Stimulated activated naive CD8-positive, alpha-beta T cell treated with anti-CD3 and anti-CD28 coated beads, Interleukin-15, Interleukin-2, amounts not matched to agents 100 ng/mL and 50 ng/mL, for 24 hours (primary cell): Measurements from ENCODE around the gene PPP6R3.
"Not testable (repeated sequence)": the region's sequence is repeated elsewhere in the genome, so short reads cannot be mapped to it uniquely, and the experiment has no call there.

Experiments used
- H3K27ac Mint-ChIP-seq: one replicate; pipeline ENCODE4 v1.8.0; 2021; ENCODE audit warnings: mild to moderate bottlenecking, mixed read lengths
- H3K27me3 Mint-ChIP-seq: one replicate; pipeline ENCODE4 v1.8.0; 2021; ENCODE audit warnings: mixed read lengths
- H3K36me3 Mint-ChIP-seq: one replicate; pipeline ENCODE4 v1.8.0; 2021; ENCODE audit warnings: low read depth, mixed read lengths
- H3K4me1 Mint-ChIP-seq: one replicate; pipeline ENCODE4 v1.8.0; 2021; ENCODE audit warnings: low read depth, mixed read lengths
- H3K4me3 Mint-ChIP-seq: one replicate; pipeline ENCODE4 v1.8.0; 2021; ENCODE audit warnings: mild to moderate bottlenecking, mixed read lengths
- H3K9me3 Mint-ChIP-seq: one replicate; pipeline ENCODE4 v1.8.0; 2021; ENCODE audit warnings: mixed read lengths

PPP6R3 gene

GRCh38 chr11:68458340-68458739 lies 2.2 kb upstream of the PPP6R3 start:
- not testable (repeated sequence) for H3K27me3 Mint-ChIP-seq, H3K27ac Mint-ChIP-seq, H3K9me3 Mint-ChIP-seq, H3K36me3 Mint-ChIP-seq, H3K4me3 Mint-ChIP-seq
- H3K4me1 Mint-ChIP-seq = peaks cover 22% of the 10 kb centered on the region

DNA sequence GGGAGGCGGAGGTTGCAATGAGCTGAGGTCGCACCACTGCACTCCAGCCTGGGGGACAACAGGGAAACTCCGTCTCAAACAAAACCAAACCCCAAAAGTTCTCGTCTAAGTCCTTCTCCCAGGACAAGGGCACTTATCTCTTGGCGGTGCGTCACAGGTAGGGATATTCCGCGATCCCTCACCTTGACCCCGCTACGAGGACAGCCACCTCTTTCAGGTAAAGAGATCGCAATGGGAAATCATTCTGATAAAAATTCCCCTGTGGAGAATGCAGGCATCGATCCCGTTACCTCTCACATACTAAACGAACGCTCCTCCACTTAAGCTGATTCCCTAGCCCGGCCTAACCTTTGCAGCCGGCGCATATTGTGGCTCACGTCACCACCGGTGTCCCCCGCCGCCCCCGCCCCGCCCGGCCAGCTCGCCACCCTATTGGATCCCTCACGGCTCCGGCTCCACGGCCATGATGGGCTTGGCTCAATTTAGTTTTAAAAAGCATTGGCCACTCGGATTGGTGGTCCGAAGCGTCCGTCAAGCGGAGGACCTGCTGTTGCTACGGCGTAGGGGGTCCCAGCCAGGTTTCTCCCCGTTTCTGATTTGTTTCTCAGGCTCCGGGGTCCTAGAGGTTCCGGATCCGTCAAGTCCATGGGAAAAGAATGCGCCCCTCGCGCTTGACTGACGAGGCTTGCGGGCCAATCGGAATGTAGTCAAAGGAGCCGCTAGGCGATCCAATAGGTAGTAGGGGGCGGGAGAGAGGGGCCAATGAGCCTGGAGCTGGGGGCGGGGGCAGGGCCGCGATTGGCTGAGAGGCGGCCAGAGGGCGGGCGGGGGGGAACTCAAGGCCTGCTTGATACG lies 439 bp upstream of the PPP6R3 start:
- H3K36me3 Mint-ChIP-seq = peaks cover 5% of the 10 kb centered on the region
- H3K27me3 Mint-ChIP-seq = no peaks in the 10 kb centered on the region
- peak overlapping the region; percentile 87 for H3K27ac Mint-ChIP-seq
- H3K4me1 Mint-ChIP-seq = peaks cover 40% of the 10 kb centered on the region
- no peaks in the 10 kb centered on the region for H3K9me3 Mint-ChIP-seq
- H3K4me3 Mint-ChIP-seq = peak overlapping the region; percentile 89

- H3K27ac Mint-ChIP-seq = peak overlapping the region; percentile 80
- H3K4me1 Mint-ChIP-seq = peaks cover 51% of the 10 kb centered on the region
- no peaks in the 10 kb centered on the region for H3K27me3 Mint-ChIP-seq
- H3K36me3 Mint-ChIP-seq = peaks cover 5% of the 10 kb centered on the region
- no peaks in the 10 kb centered on the region for H3K9me3 Mint-ChIP-seq
- peak overlapping the region; percentile 92 for H3K4me3 Mint-ChIP-seq
These were observed 994 bp downstream of the PPP6R3 start for GRCh38 chr11:68461575-68461917.

GRCh38 chr11:68463714-68464113 lies 3.2 kb downstream of the PPP6R3 start:
- peaks cover 11% of the 10 kb centered on the region for H3K36me3 Mint-ChIP-seq
- no peaks in the 10 kb centered on the region for H3K27me3 Mint-ChIP-seq
- H3K4me3 Mint-ChIP-seq = peak overlapping the region; percentile 47
- peaks cover 69% of the 10 kb centered on the region for H3K4me1 Mint-ChIP-seq
- no peaks in the 10 kb centered on the region for H3K9me3 Mint-ChIP-seq
- peak overlapping the region; percentile 21 for H3K27ac Mint-ChIP-seq

GRCh38 chr11:68467201-68467834 lies 6.8 kb downstream of the PPP6R3 start:
- Mint-ChIP-seq H3K9me3 (no peaks in the 10 kb centered on the region), H3K27me3 (no peaks in the 10 kb centered on the region), H3K27ac (peak overlapping the region; percentile 31), H3K4me1 (peaks cover 92% of the 10 kb centered on the region), H3K36me3 (peaks cover 29% of the 10 kb centered on the region), H3K4me3 (no peak overlapping the region)

DNA sequence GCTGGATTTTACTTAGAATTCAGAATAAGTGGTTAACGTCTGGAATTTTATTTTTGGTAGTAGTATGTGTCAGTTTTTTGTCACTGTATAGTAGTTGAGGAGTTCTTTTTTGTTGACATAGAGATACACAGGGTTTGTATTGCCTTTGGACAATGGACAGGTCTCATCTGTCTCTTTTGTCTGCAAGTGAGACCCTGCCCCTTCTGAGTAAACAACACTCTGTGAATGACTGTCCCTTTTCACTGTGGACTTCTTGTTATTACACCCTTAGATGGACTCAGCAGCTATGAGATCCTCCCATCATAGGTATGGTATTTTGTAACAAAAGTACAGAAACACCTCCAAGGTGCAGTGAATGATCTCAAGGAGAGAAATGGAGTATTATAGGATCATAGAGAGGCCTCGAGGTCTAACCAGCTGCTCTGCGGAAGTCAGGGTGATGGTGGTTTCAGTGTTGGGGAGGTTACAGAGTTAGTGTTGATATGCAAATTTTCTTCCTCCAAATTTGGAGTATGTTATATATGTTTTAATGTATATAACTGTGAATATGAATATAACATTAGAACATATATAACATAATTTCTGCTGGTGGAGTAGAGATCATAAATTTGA lies 7.8 kb downstream of the PPP6R3 start:
- Mint-ChIP-seq H3K27ac (peak overlapping the region; percentile 26), H3K4me1 (peaks cover 93% of the 10 kb centered on the region), H3K27me3 (no peaks in the 10 kb centered on the region), H3K4me3 (peak overlapping the region; percentile 12), H3K9me3 (no peaks in the 10 kb centered on the region), H3K36me3 (peaks cover 30% of the 10 kb centered on the region)

- H3K4me3 Mint-ChIP-seq = no peak overlapping the region
- no peaks in the 10 kb centered on the region for H3K9me3 Mint-ChIP-seq
- peaks cover 93% of the 10 kb centered on the region for H3K4me1 Mint-ChIP-seq
- peak overlapping the region; percentile 37 for H3K27ac Mint-ChIP-seq
- H3K27me3 Mint-ChIP-seq = no peaks in the 10 kb centered on the region
- peaks cover 36% of the 10 kb centered on the region for H3K36me3 Mint-ChIP-seq
These were observed 8.6 kb downstream of the PPP6R3 start for GRCh38 chr11:68469122-68469521.

- Mint-ChIP-seq H3K27me3 (no peaks in the 10 kb centered on the region), H3K4me3 (peak overlapping the region; percentile 33), H3K9me3 (no peaks in the 10 kb centered on the region), H3K36me3 (peaks cover 41% of the 10 kb centered on the region), H3K27ac (peak overlapping the region; percentile 37), H3K4me1 (peaks cover 92% of the 10 kb centered on the region)
These were observed 9.1 kb downstream of the PPP6R3 start for GRCh38 chr11:68469642-68470041.

DNA sequence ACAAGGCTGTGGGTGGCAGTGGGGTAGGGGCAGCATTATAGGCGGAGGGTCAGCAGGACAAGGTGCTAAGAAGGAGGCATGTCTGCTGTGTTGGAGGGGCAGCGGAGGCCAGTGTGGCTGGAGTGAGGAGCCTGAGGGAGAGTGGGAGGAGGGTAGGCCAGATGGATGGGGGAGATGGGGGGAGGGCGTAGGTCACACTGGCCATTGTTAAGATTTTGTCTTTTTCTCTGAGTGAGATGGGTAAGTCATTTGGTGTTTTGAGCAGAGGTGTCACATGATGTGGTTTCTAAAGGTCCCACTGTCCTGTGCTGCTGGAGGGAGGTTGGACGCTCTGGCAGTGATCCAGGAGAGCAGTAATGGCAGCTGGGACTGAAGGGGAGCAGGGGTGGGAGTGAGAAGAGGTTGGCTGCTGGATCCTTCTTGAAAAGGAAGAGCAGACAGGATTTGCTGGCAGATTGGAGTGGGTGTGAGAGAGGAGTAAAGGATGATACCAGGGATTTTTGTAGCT lies 9.8 kb downstream of the PPP6R3 start:
- peaks cover 45% of the 10 kb centered on the region for H3K36me3 Mint-ChIP-seq
- peak overlapping the region; percentile 62 for H3K4me3 Mint-ChIP-seq
- no peaks in the 10 kb centered on the region for H3K27me3 Mint-ChIP-seq
- H3K27ac Mint-ChIP-seq = peak overlapping the region; percentile 84
- peaks cover 89% of the 10 kb centered on the region for H3K4me1 Mint-ChIP-seq
- H3K9me3 Mint-ChIP-seq = no peaks in the 10 kb centered on the region

GRCh38 chr11:68471360-68472340 lies 11.1 kb downstream of the PPP6R3 start:
- Mint-ChIP-seq H3K36me3 (peaks cover 46% of the 10 kb centered on the region), H3K4me1 (peaks cover 80% of the 10 kb centered on the region), H3K9me3 (no peaks in the 10 kb centered on the region), H3K27me3 (no peaks in the 10 kb centered on the region), H3K27ac (peak overlapping the region; percentile 90), H3K4me3 (peak overlapping the region; percentile 74)

DNA sequence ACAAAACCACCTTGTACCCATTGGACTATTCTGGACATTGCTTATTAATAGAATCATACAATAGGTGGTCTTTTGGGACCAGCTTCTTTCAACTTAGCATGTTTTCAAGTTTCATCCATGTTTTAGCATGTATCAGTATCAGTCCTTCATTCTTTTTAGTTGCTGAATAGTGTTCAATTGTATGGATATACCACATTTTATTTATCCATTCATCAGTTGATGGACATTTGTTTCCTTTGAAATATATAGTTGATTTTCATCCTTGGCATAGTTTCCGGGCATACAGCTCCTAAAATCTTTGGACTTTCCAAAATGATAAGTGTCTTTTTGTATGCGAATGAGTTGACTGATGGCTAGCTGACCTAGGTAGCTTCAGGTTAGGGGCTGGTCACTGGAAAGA lies 12.2 kb downstream of the PPP6R3 start:
- Mint-ChIP-seq H3K9me3 (no peaks in the 10 kb centered on the region), H3K4me1 (peaks cover 78% of the 10 kb centered on the region), H3K27me3 (no peaks in the 10 kb centered on the region), H3K27ac (peak overlapping the region; percentile 90), H3K4me3 (peak overlapping the region; percentile 74), H3K36me3 (peaks cover 47% of the 10 kb centered on the region)

GRCh38 chr11:68473693-68474092 lies 13.1 kb downstream of the PPP6R3 start:
- peaks cover 51% of the 10 kb centered on the region for H3K36me3 Mint-ChIP-seq
- peaks cover 74% of the 10 kb centered on the region for H3K4me1 Mint-ChIP-seq
- H3K27me3 Mint-ChIP-seq = no peaks in the 10 kb centered on the region
- no peaks in the 10 kb centered on the region for H3K9me3 Mint-ChIP-seq
- peak overlapping the region; percentile 5 for H3K4me3 Mint-ChIP-seq
- H3K27ac Mint-ChIP-seq = peak overlapping the region; percentile 75

- not testable (repeated sequence) for H3K27ac Mint-ChIP-seq, H3K27me3 Mint-ChIP-seq, H3K4me3 Mint-ChIP-seq, H3K9me3 Mint-ChIP-seq
- H3K36me3 Mint-ChIP-seq = peaks cover 60% of the 10 kb centered on the region
- peaks cover 72% of the 10 kb centered on the region for H3K4me1 Mint-ChIP-seq
These were observed 15.1 kb downstream of the PPP6R3 start for GRCh38 chr11:68475626-68476025.

DNA sequence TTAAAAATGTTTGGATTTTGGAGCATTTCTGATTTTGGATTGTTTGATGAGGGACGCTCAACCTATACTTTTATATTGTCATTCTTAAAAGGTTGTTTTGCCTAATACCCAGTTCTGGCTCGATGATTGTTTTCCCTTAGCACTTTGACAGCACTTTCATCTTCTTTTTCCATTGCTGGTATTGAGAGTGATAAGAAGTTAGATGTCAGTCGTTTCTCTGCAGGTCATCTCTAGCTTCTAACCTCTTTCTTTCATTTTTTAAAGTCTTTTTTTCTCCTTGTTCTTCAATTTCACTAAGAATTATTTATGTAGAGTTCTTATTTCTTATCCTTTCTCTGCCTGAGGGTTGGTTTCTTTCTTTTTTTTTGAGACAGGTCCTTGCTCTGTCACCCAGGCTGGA lies 18.8 kb downstream of the PPP6R3 start:
- H3K4me3 Mint-ChIP-seq = no peak overlapping the region
- H3K27ac Mint-ChIP-seq = no peak overlapping the region

More for the DNA sequence above, 18.8 kb downstream of the PPP6R3 start:
- Mint-ChIP-seq H3K36me3 (peaks cover 49% of the 10 kb centered on the region), H3K4me1 (peaks cover 61% of the 10 kb centered on the region), H3K27me3 (no peaks in the 10 kb centered on the region), H3K9me3 (no peaks in the 10 kb centered on the region)
